Renal pelvis (tissue), 12 donors: Measurements from ENCODE around the gene ORAI2. TPM values are rescaled to one million over a fixed set of nuclear protein-coding genes. Genes with fewer than 3 reads are reported as not detected.
"Not testable (repeated sequence)": the region's sequence is repeated elsewhere in the genome, so short reads cannot be mapped to it uniquely, and the experiment has no call there.

ENCODE experiments used
- DNase-seq: peaks from one replicate; pipeline ENCODE4 v3.0.0-alpha.2; 2013
- long read RNA-seq, 16 experiments: transcript quantifications; one replicate each; lab custom pipeline, GENCODE V29; 2026
- polyA plus RNA-seq, 3 donors: library from polyadenylated mRNA; unstranded; fragments of 120-200 nt; gene quantifications; one replicate each; pipeline ENCODE4 v1.2.1, GENCODE V29; 2013; ENCODE audit not compliant: insufficient read length in 3 of 3

ORAI2 gene
- 10 to 100 TPM; 22.6 to 28.1 (median 26.2) TPM for polyA plus RNA-seq
- long read RNA-seq, donor 1, full-length matches to known transcripts = 9 of 20 reads
- long read RNA-seq, donor 1, partial matches to known transcripts = 11 of 20 reads
- long read RNA-seq, donor 1, other reads (novel, unspliced or antisense) = 0 of 20 reads
- long read RNA-seq, donor 2, partial matches to known transcripts = 0 of 5 reads
- long read RNA-seq, donor 2, other reads (novel, unspliced or antisense) = 0 of 5 reads
- long read RNA-seq, donor 3, transcript ORAI2-208 (4 exons, 937 nt) = major isoform, 5 of 6 reads
- long read RNA-seq, donor 3, partial matches to known transcripts = 0 of 6 reads
- long read RNA-seq, donor 3, other reads (novel, unspliced or antisense) = 0 of 6 reads
- long read RNA-seq, donor 4, full-length matches to known transcripts = 9 of 9 reads
- long read RNA-seq, donor 4, partial matches to known transcripts = 0 of 9 reads
- long read RNA-seq, donor 4, other reads (novel, unspliced or antisense) = 0 of 9 reads
- long read RNA-seq, donor 5, transcript ORAI2-208 (4 exons, 937 nt) = major isoform, 5 of 12 reads
- long read RNA-seq, donor 5, partial matches to known transcripts = 6 of 12 reads
- long read RNA-seq, donor 5, other reads (novel, unspliced or antisense) = 0 of 12 reads
- long read RNA-seq, donor 6, full-length matches to known transcripts = 11 of 11 reads
- long read RNA-seq, donor 6, partial matches to known transcripts = 0 of 11 reads
- long read RNA-seq, donor 6, other reads (novel, unspliced or antisense) = 0 of 11 reads
- long read RNA-seq, donor 7, full-length matches to known transcripts = 17 of 36 reads
- long read RNA-seq, donor 7, partial matches to known transcripts = 19 of 36 reads
- long read RNA-seq, donor 7, other reads (novel, unspliced or antisense) = 0 of 36 reads
- long read RNA-seq, donor 8, full-length matches to known transcripts = 3 of 3 reads
- long read RNA-seq, donor 8, partial matches to known transcripts = 0 of 3 reads
- long read RNA-seq, donor 8, other reads (novel, unspliced or antisense) = 0 of 3 reads
- long read RNA-seq, donor 9, full-length matches to known transcripts = 11 of 11 reads
- long read RNA-seq, donor 9, partial matches to known transcripts = 0 of 11 reads
- long read RNA-seq, donor 9, other reads (novel, unspliced or antisense) = 0 of 11 reads
- long read RNA-seq, donor 10, partial matches to known transcripts = 6 of 20 reads
- long read RNA-seq, donor 10, other reads (novel, unspliced or antisense) = 9 of 20 reads
- long read RNA-seq, donor 11, full-length matches to known transcripts = 6 of 11 reads
- long read RNA-seq, donor 11, partial matches to known transcripts = 5 of 11 reads
- long read RNA-seq, donor 11, other reads (novel, unspliced or antisense) = 0 of 11 reads
- long read RNA-seq, donor 12, full-length matches to known transcripts = 18 of 18 reads
- long read RNA-seq, donor 12, partial matches to known transcripts = 0 of 18 reads
- long read RNA-seq, donor 12, other reads (novel, unspliced or antisense) = 0 of 18 reads
- long read RNA-seq, donor 13, full-length matches to known transcripts = 4 of 51 reads
- long read RNA-seq, donor 13, partial matches to known transcripts = 42 of 51 reads
- long read RNA-seq, donor 13, other reads (novel, unspliced or antisense) = 5 of 51 reads
- long read RNA-seq, donor 14, full-length matches to known transcripts = 21 of 46 reads
- long read RNA-seq, donor 14, partial matches to known transcripts = 25 of 46 reads
- long read RNA-seq, donor 14, other reads (novel, unspliced or antisense) = 0 of 46 reads
- long read RNA-seq, donor 15, full-length matches to known transcripts = 16 of 16 reads
- long read RNA-seq, donor 15, partial matches to known transcripts = 0 of 16 reads
- long read RNA-seq, donor 15, other reads (novel, unspliced or antisense) = 0 of 16 reads
- long read RNA-seq, donor 16, transcript ORAI2-208 (4 exons, 937 nt) = major isoform, 6 of 11 reads
- long read RNA-seq, donor 16, partial matches to known transcripts = 0 of 11 reads
- long read RNA-seq, donor 16, other reads (novel, unspliced or antisense) = 5 of 11 reads

DNA sequence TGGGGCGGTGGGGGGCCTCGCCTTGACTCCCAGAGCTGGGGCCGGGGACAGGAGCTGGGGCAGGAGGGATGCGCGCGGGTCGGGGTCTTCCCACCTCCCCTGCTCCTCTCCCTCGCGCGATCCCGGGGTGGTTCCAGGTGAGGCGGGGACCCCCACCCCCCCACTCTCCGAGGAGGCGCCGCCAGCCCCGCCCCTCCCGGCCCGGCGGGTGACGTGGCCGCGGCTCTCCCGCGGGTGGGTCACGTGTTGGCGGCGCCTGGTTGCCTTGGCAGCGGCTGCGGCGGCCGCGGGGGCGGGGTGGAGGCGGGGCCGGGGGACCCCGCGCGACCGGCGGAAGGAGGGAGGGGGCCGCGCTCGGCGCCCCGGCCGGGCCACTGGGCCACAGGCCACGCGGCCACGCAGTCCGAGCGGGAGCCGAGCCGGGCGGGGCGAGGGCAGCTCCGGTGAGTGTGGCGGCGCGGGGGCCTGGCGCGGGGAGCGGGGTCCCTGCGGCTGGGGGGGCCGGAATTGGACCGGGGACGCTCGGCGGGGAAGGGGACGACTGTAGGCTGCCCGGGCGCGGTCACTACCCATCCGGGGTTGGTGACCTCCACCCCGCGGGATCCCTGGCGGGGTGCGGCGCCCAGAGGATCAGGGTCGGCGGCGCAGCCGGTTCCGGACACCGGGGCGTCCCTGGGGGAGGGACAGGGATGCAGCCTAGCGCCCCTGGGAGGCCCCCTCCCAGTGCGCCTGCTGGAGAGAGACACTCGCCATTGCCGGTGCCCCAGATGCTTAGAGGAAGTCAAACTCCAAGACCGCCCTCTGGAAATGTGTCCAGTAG lies at the start of gene ORAI2:
TSS of gene ORAI2 (plus strand) at position 357 of the 820 bp plus-strand sequence. CDS start 5,382 bp downstream, outside the sequence.
- no peak for DNase-seq

DNA sequence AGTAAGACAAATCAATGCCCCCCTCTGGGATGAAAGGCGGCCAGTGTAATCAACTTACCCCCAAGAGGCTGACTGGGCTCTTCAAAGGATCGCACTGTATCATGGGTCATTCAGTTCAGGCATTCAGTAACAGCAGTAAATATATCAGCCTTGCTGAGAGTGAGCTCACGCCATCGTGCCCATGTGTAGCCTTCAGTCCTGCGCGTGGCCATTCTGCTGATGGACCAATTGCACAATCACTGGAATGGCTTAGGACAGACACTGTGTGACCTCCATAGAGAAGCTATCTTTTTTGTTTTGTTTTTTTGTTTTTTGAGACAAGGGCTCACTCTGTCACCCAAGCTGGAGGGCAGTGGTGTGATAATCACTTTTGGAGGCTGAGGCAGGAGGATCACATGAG lies 46.3 kb upstream of the ORAI2 start:
- DNase-seq = no peak

DNA sequence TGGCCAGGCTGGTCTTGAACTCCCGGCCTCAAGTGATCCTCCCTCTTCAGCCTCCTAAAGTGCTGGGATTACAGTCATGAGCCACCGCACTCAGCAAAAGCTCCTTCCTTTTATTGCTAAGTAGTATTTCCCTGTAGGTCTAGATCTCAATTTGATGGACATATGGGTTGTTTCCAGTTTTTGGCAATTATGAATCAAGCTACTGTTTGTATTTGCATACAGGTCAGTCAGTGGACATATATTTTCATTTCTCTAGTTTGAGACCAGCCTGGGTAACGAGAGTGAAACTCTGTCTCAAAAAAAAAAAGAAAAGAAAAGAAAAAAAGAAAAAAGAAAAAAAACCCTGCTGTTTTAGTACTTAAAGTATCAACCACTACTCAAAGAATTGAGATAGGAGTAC lies 43.6 kb upstream of the ORAI2 start:
- DNase-seq = no peak

DNA sequence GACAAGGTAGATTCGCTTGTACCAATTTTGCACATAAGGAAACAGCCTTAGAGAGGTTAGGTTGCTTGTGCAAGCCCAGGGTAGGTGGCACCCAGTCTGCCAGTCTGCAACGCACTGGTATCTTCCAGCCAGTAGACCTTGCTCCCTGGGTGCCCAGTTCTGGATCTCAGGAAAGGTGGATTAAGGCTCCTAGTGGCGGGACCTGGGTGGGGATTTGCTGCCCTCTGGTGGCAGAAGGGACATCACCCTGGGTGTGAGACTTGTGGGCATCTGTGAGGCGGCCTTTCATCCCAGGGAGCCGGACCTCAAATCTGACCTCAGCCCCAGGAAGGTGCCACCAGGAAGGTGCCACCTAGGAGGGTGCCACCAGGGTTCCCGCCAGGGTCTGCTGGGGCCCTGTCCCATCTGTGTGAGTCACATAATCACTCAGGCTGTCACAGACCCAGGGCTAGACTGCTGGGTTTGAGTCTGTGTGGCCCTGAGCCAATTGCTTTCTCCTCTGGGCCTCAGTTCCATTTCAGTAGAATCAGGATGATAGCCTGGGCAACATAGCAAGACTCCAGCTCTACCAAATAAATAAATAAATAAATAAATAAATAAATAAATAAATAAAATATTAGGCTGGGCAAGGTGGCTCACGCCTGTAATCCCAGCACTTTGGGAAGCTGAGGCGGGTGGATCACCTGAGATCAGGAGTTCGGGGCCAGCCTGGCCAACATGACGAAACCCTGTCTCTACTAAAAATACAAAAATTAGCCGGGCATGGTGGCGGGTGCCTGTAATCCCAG lies 42.5 kb upstream of the ORAI2 start:
- DNase-seq = peak; percentile 79

DNA sequence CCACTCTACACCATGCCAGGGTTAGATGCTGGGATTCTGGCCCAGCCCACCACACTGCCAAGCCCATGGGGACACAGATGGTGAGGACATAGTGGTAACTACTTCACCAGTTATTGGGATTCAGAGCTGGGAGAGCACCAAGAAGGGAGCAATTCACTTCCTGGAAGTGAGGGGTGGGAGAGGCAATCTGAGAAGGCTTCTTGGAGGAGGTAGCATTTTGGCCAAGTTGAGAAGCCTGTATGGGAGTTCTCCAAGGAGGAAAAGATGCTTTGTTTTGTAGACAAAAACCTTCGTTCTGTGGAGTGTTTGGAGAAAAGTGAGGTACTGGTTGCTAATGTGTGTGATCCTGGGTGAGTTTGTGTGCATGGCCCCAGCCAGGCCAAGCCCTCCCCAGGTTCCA lies 41.0 kb upstream of the ORAI2 start:
- DNase-seq = no peak

DNA sequence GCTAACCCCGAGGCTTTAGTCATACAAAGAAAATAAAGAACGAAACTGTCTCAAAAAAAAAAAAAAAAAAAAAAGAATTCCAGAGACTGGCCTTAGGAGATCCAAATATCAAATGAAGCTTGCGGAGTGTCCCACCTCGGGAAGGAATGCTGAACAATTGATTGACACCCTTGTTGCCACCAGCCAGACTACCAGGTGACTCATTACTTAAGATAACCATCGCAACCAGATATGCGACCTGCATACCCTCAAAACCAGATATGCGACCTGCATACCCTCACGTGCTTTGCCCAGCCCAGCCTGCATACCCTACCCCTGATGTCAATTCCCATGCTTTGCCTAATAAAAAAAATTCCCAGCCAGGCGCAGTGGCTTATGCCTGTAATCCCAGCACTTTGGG lies 39.9 kb upstream of the ORAI2 start:
- DNase-seq = no peak

DNA sequence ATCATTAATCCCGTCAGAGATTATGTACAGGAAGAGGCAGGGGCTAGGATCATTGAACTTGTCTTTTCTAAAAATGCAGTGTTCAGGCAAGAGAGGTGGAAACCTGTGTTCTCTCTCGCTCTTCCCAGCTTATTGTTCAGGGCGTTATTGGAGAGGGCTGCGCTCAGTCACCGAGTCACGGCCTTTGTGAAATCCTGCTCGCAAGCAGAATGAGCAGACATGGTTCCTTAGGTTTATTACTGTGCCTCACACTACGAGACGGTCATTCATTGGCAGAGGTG lies 37.8 kb upstream of the ORAI2 start:
- DNase-seq = no peak

DNA sequence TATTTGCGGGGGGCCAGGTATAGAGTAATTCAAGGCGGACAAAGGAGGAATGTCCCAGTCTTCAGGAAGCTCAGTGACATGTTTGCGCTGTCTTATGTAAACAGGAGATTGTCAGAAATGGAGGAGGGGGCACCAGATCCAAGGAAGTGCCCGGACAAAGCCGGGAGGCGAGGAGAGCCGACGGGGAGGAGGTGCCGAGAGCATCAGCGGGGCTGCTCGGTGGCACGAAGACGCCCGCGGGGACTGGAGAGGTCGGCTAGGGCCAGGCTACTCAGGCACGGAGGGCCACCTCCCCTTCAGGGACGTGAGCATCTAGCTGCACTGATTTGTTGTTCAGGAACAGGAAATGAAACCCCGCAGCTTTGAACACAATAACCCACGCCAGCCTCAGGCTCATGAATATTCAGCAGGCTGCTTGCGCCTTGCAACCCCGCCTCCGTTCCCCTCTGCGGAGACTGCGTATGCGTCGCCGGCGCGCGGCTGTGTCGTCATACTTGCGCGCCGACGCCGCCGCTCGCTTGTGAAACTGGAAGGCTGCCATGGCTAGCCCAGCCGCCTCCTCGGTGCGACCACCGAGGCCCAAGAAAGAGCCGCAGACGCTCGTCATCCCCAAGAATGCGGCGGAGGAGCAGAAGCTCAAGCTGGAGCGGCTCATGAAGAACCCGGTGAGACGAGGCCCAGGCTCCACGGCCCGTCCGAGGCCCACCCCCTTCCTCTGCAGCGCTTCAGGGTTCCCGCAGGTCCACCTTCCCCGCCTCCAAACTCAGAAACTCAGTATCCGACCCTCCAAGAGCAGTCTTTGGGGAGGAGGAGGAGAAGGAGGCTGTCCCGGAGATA lies 37.3 kb upstream of the ORAI2 start, which contains the start of gene PRKRIP1:
TSS of gene PRKRIP1 (plus strand) at position 491 of the 837 bp plus-strand sequence. CDS start at position 540, 49 bp downstream.
- DNase-seq = peak; percentile 94

DNA sequence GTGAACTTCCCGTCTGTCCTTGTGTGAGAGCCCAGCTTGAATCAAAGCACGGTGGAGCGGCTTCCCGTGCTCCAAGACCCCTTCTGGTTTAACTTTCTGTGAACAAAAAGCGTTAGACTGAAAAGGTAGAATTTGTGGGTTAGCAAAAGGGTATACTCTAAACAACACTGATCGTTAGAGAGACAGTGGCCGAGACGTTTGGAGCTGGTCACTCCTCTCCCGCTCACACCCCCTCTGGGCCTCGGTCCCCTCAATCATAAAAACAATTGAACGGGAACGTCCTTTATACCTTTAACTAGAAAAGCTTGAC lies 36.7 kb upstream of the ORAI2 start:
- DNase-seq = no peak

DNA sequence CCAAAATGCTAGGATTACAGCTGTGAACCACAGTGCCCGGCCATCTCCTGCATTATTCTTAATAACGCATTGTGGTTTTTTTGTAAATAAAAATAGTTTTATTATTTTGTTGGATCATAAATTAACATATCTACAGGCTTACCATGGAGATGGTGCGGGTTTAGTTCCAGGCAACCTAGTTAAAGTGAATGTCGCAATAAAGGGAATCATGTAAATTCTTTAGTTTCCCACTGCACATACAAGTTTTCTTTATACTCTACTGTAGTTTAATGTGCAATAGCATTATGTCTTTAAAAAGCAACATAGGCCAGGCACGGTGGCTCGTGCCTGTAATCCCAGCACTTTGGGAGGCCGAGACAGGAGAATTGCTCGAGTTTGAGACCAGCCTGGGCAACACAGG lies 34.8 kb upstream of the ORAI2 start:
- DNase-seq = no peak

DNA sequence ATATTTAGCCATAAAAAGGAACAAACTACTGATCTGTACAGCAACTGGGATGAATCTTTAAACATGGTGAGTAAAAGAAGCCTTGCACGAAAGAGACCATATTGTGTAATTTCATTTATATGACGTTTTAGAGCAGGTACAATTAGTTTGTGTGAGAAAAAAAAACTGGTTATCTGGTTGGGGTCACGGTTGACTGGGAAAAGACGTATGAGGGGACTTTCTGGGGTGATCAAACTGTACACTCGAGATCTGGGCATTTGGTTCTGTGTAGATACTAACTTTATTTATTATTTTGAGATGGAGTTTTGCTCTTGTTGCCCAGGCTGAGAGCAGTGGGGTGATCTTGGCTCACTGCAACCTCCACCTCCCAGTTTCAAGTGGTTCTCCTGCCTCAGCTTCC lies 33.0 kb upstream of the ORAI2 start:
- DNase-seq = no peak

DNA sequence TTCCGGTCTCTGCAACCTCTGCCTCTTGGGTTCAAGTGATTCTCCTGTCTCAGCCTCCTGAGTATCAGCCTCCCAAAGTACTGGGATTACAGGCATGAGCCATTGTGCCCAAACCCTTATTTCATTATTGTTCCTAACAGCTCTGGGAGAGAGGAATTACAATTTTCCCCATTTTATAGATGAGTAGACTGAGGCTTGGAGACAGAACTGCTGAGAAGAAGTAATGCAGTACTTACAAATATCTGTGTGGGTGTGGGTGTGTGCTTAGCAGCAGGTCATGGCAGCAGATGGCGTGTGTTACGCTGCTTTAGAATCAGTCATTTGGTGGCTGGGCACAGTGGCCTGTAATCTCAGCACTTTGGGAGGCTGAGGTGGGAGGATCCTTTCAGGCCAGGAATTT lies 29.8 kb upstream of the ORAI2 start:
- no peak for DNase-seq

DNA sequence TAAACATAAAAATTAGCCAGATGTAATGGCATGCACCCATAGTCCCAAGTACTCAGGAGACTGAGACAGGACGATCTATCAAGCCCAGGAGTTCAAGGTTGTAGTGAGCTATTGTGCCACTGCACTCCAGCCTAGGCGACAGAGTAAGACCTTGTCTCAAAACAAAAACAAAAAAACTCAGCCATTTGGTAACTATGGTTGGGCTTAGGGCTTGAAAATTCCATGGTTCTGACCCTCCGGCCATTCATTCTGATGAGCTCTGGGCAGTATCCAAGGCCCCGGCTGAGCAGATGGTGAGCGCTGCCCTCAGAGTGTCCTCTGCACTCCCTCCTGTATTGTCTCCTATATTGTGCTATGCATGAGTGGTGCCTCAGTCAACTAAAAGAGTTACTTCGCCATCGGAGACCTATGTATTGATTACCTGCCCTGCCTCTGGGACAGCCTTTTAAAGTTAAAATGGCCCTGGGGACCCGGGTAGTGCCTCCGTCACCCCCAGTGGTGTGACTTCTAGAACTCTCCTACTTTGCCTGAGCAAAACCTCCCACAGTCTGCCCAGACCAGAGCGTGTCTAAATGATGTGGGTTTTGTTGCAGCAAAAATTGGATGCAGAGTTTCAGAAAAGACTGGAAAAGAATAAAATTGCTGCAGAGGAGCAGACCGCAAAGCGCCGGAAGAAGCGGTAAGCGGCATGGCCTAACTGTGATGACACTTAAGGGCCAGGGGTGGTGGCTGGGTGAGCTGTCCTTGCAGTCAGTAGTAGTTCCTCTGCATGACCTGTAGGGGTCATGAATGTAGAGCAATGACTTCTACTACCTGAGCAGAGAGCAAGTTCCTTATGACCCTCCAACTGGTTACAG lies 29.1 kb upstream of the ORAI2 start:
- DNase-seq = peak; percentile 39

DNA sequence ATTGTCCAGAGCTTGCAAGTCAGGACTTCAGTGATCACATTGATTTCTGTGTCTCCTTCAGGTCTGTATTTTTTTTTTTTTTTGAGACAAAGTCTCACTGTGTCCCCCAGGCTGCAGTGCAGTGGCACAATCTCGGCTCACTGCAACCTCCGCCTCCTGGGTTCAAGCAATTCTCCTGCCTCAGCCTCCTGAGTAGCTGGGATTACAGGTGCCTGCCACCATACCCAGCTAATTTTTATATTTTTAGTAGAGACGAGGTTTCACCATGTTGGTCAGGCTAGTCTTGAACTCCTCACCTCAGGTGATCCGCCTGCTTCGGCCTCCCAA lies 28.6 kb upstream of the ORAI2 start:
- DNase-seq = not testable (repeated sequence)

DNA sequence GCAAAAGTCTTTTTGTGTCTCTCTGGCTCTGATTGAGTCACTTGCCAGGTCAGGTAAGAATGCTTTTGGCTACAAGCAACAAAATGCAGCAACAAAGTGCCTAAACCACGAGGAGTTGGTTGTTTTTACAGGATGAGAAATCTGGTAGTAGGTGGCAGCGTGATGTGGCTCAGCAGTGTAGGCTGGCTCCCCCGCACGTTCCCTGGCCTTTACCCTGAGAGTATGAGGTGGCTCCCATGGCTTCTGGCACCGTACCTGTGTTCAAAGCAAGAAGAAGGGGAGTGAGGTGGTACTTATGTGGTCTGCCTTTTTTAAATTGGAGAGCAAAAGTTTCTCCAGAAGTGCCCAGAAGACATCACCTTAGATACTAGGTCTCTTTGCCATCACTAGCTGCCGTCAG lies 25.5 kb upstream of the ORAI2 start:
- no peak for DNase-seq

DNA sequence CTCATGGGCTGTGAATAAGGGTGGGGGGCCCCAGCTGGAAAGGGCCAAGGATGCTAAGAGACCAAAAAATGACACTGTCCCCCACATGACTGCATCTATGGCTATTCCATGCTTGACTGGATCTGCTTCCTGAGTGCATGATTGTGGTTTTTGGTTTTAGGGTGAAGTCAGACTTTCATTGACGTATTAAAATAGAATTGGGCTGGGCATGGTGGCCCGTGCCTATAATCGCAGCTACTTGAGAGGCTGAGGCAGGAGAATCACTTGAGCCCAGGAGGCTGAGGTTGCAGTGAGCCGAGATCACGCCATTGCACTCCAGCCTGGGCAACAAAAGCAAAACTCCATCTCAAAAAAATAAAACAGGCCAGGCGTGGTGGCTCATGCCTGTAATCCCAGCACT lies 24.8 kb upstream of the ORAI2 start:
- DNase-seq = not testable (repeated sequence)

DNA sequence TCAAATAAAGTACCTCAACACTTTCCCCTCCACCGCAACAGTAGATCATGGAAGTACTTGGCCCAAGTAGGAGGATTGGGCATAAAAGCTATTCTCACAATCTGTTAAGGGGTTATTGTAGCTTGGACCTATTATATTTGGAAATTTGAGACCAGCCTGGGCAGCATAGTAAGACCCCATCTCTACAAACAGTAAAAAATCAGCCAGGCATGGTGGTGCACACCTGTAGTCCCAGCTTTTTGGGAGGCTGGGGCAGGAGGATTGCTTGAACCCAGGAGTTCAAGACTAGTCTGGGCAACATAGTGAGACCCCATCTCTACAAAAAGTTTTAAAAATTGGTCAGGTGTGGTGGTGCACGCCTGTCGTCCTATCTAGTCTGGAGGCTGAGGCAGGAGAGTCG lies 24.0 kb upstream of the ORAI2 start:
- no peak for DNase-seq
